CD14-positive monocyte (primary cell): ENCODE measurements around the gene KCNN3. TPM values are rescaled to one million over a fixed set of nuclear protein-coding genes. Genes with fewer than 3 reads are reported as not detected.

Experiments used
- DNase-seq, 3 donors: peaks; one replicate each; pipeline ENCODE4 v3.0.0-alpha.2; 2011 to 2022
- H2AFZ ChIP-seq: 2 replicates; pipeline ENCODE4 v1.6.0; 2012; ENCODE audit warnings: mild to moderate bottlenecking, low read depth, low read length, inconsistent platforms; ENCODE audit not compliant: insufficient read depth, poor library complexity, severe bottlenecking
- H3K27ac ChIP-seq, 2 donors: 1 replicate in 1 of 2; 2 replicates in 1 of 2; pipeline ENCODE4 v1.5.1; 2012 to 2013; ENCODE audit warnings: low read length in 2 of 2, control low read depth in 1 of 2, inconsistent platforms in 1 of 2, low read depth in 1 of 2, mild to moderate bottlenecking in 1 of 2
- H3K27me3 ChIP-seq, 2 donors: one replicate each; pipeline versions ENCODE4 v1.6.0 to v1.6.1; 2011 to 2013; ENCODE audit warnings: low read length in 2 of 2; ENCODE audit not compliant: control insufficient read depth in 2 of 2, insufficient read depth in 2 of 2
- H3K36me3 ChIP-seq, 2 donors: replicated peaks in 1 of 2; 1 replicate in 1 of 2; 2 replicates in 1 of 2; pipeline versions ENCODE4 v1.5.1 to v1.6.1; 2012 to 2013; ENCODE audit warnings: low read length in 2 of 2, control low read depth in 1 of 2, inconsistent platforms in 1 of 2, mild to moderate bottlenecking in 1 of 2; ENCODE audit not compliant: insufficient read depth in 2 of 2, control insufficient read depth in 1 of 2
- H3K4me1 ChIP-seq, 2 donors: 1 replicate in 1 of 2; 2 replicates in 1 of 2; pipeline versions ENCODE4 v1.5.1 to v1.6.1; 2012 to 2013; ENCODE audit warnings: low read length in 2 of 2, control low read depth in 1 of 2, inconsistent platforms in 1 of 2, mild to moderate bottlenecking in 1 of 2, moderate library complexity in 1 of 2; ENCODE audit not compliant: insufficient read depth in 2 of 2, control insufficient read depth in 1 of 2
- H3K4me2 ChIP-seq: replicated peaks from 2 replicates; pipeline ENCODE3; 2012; ENCODE audit warnings: low read length, moderate library complexity, mild to moderate bottlenecking; ENCODE audit not compliant: poor library complexity, severe bottlenecking; ENCODE audit errors: extremely low read depth
- H3K4me3 ChIP-seq, 3 experiments: fragments of 200-600 bp in 1 of 3; sonication (generic) in 1 of 3; replicated peaks in 1 of 3; 1 replicate in 2 of 3; 2 replicates in 1 of 3; pipeline ENCODE4 v1.5.1; 2011 to 2013; ENCODE audit warnings: low read length in 3 of 3, mild to moderate bottlenecking in 3 of 3, control low read depth in 2 of 3, low read depth in 2 of 3, inconsistent platforms in 1 of 3, moderate library complexity in 1 of 3
- H3K79me2 ChIP-seq: 2 replicates; pipeline ENCODE4 v1.6.0; 2012; ENCODE audit warnings: mild to moderate bottlenecking, control low read depth, inconsistent platforms, low read length, moderate library complexity; ENCODE audit not compliant: insufficient read depth
- H3K9ac ChIP-seq: 2 replicates; pipeline ENCODE4 v1.6.0; 2017; ENCODE audit warnings: low read length, mild to moderate bottlenecking; ENCODE audit not compliant: insufficient read depth, poor library complexity, severe bottlenecking
- H3K9me3 ChIP-seq, 2 donors: replicated peaks in 1 of 2; 1 replicate in 1 of 2; 2 replicates in 1 of 2; pipeline versions ENCODE4 v1.5.1 to v1.6.1; 2012 to 2013; ENCODE audit warnings: low read length in 2 of 2, control low read depth in 1 of 2; ENCODE audit not compliant: control insufficient read depth in 1 of 2, insufficient read depth in 1 of 2
- H4K20me1 ChIP-seq: 2 replicates; pipeline ENCODE4 v1.6.0; 2012; ENCODE audit warnings: mild to moderate bottlenecking, low read length, control low read depth, moderate library complexity; ENCODE audit not compliant: insufficient read depth
- H3K27ac Mint-ChIP-seq, 7 donors: one replicate each; pipeline ENCODE4 v1.8.0; 2020; ENCODE audit warnings: mild to moderate bottlenecking in 7 of 7, mixed read lengths in 7 of 7, moderate library complexity in 6 of 7, inconsistent platforms in 2 of 7
- H3K27me3 Mint-ChIP-seq, 3 donors: one replicate each; pipeline ENCODE4 v1.8.0; 2021 to 2022; ENCODE audit warnings: low read depth in 3 of 3, mild to moderate bottlenecking in 3 of 3, mixed read lengths in 3 of 3, moderate library complexity in 3 of 3, inconsistent platforms in 1 of 3
- H3K36me3 Mint-ChIP-seq, 2 donors: one replicate each; pipeline ENCODE4 v1.8.0; 2020; ENCODE audit warnings: mixed read lengths in 2 of 2, inconsistent platforms in 1 of 2, mild to moderate bottlenecking in 1 of 2
- H3K4me1 Mint-ChIP-seq: one replicate; pipeline ENCODE4 v1.8.0; 2020; ENCODE audit warnings: mild to moderate bottlenecking, mixed read lengths
- H3K4me3 Mint-ChIP-seq, 2 donors: one replicate each; pipeline ENCODE4 v1.8.0; 2020; ENCODE audit warnings: mild to moderate bottlenecking in 2 of 2, mixed read lengths in 2 of 2, moderate library complexity in 1 of 2
- H3K9me3 Mint-ChIP-seq, 7 donors: one replicate each; pipeline ENCODE4 v1.8.0; 2020 to 2022; ENCODE audit warnings: mixed read lengths in 7 of 7, mild to moderate bottlenecking in 6 of 7, moderate library complexity in 6 of 7, inconsistent platforms in 2 of 7
- WGBS: methylation state at CpG from one replicate; pipeline ENCODE4 v1.1.5; 2013; ENCODE audit warnings: missing lambda C conversion rate; ENCODE audit not compliant: insufficient coverage; 5-methylcytosine and 5-hydroxymethylcytosine counted together
- intact Hi-C, 2 donors: fragments of 100-400 bp; cut with micrococcal nuclease; formaldehyde crosslinking; loops; one replicate each; pipeline versions ENCODE4 v1.15.0 to v1.15.1; 2023
- polyA plus RNA-seq, 3 donors: library from polyadenylated mRNA; depleted of rRNA in 1 of 3; unstranded in 2 of 3; stranded (reverse) in 1 of 3; fragments of 300-500 nt in 2 of 3; fragments of >200 nt in 1 of 3; fragmentation: Illumina TruSeq in 2 of 3; gene quantifications; 1 replicate in 2 of 3; 2 replicates in 1 of 3; pipeline ENCODE4 v1.2.3, GENCODE V29; 2012 to 2021
- TF ChIP-seq, protein P1 (sequence below): fragments of 200-600 bp; IDR thresholded peaks from one replicate; pipeline ENCODE4 v1.8.0; 2022; ENCODE audit warnings: antibody characterized with exemption, mild to moderate bottlenecking

KCNN3 gene
- polyA plus RNA-seq, 3 donors, result not detected

DNA sequence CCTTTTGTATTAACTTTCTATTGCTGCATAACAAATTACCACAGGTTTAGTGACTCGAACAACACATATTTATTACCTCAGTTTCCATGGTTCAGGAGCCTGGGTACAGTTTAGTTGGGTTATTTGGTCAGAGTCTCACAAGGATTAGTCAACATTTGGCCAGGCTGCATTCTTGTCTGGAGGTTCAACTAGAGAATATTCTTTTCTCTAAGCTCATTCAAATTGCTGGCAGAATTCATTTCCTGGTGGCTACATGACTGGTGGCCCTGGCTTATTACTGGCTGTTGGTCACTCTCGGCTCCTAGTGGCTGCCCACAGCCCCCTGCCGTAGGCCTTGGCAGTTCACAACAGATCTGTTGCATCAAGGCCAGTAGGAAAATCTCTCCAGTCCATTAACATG, 181.0 kb downstream of the KCNN3 start:
- TF ChIP-seq, protein P1, sequence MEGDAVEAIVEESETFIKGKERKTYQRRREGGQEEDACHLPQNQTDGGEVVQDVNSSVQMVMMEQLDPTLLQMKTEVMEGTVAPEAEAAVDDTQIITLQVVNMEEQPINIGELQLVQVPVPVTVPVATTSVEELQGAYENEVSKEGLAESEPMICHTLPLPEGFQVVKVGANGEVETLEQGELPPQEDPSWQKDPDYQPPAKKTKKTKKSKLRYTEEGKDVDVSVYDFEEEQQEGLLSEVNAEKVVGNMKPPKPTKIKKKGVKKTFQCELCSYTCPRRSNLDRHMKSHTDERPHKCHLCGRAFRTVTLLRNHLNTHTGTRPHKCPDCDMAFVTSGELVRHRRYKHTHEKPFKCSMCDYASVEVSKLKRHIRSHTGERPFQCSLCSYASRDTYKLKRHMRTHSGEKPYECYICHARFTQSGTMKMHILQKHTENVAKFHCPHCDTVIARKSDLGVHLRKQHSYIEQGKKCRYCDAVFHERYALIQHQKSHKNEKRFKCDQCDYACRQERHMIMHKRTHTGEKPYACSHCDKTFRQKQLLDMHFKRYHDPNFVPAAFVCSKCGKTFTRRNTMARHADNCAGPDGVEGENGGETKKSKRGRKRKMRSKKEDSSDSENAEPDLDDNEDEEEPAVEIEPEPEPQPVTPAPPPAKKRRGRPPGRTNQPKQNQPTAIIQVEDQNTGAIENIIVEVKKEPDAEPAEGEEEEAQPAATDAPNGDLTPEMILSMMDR, result no peak
- peaks cover 3 to 20% (median 12%) of the 10 kb centered on the region in 3 donors for H3K27me3 Mint-ChIP-seq
- no peaks in the 10 kb centered on the region for H3K36me3 Mint-ChIP-seq
- Histone ChIP-seq H3K9ac (no peak overlapping the region), H3K4me2 (no peak overlapping the region), H3K79me2 (no peaks in the 10 kb centered on the region), H3K27ac (no peak overlapping the region), H3K27me3 (peaks cover 0 to 3% of the 10 kb centered on the region in 2 donors), H4K20me1 (no peaks in the 10 kb centered on the region), H3K36me3 (no peaks in the 10 kb centered on the region), H3K4me1 (no peaks in the 10 kb centered on the region), H2AFZ (no peak overlapping the region), H3K9me3 (no peaks in the 10 kb centered on the region), H3K4me3 (no peak overlapping the region)
- intact Hi-C loops, result no loop called here
- H3K4me3 Mint-ChIP-seq, result no peak overlapping the region
- no peak for DNase-seq
- WGBS, result no CpG with 5 or more reads among the region's 3 CpGs
- no peak overlapping the region for H3K27ac Mint-ChIP-seq
- H3K9me3 Mint-ChIP-seq, result no peaks in the 10 kb centered on the region
- no peaks in the 10 kb centered on the region for H3K4me1 Mint-ChIP-seq

DNA sequence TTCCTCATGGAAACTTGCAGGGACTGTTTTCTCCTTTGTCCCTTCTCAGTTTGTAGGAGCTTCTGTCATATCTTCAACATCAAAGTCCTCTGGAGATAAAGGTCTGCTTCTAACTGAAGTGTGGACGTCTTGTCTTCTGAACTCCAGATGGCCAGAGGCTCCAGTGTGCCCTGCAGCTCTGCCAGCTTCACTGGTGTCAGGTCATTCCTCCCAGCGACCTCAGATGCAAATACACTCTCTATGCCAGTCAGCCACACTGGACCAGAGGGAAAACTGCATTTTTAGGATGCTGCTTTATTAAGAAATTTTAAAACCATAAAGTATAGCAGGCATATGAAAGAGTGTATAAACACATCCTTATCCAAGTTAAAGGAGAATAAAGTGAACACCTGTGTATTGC, 183.6 kb downstream of the KCNN3 start:
- H3K9me3 ChIP-seq, result no peaks in the 10 kb centered on the region
- no peak overlapping the region for H3K27ac ChIP-seq
- no peak overlapping the region for H3K4me3 ChIP-seq
- Mint-ChIP-seq H3K4me3 (no peak overlapping the region), H3K27me3 (peaks cover 3 to 14% (median 10%) of the 10 kb centered on the region in 3 donors), H3K9me3 (peaks cover 0 to 2% (median 0%) of the 10 kb centered on the region in 7 donors), H3K27ac (no peak overlapping the region), H3K36me3 (no peaks in the 10 kb centered on the region), H3K4me1 (no peaks in the 10 kb centered on the region)
- no peaks in the 10 kb centered on the region for H3K27me3 ChIP-seq
- no peak overlapping the region for H2AFZ ChIP-seq
- no peak overlapping the region for H3K4me2 ChIP-seq
- WGBS, result 80% methylated on average over 1 of the region's 2 CpGs
- H3K4me1 ChIP-seq, result no peaks in the 10 kb centered on the region
- no peak for DNase-seq
- TF ChIP-seq, protein P1, result no peak
- H3K36me3 ChIP-seq, result no peaks in the 10 kb centered on the region
- no peaks in the 10 kb centered on the region for H4K20me1 ChIP-seq
- H3K79me2 ChIP-seq, result no peaks in the 10 kb centered on the region
- intact Hi-C loops, result no loop called here
- no peak overlapping the region for H3K9ac ChIP-seq
